WTC11 (cell line): Measurements from ENCODE around the gene NDOR1. TPM values are rescaled to one million over a fixed set of nuclear protein-coding genes. Genes with fewer than 3 reads are reported as not detected.

Experiments used
- ATF1 ChIP-seq: sonication (generic); formaldehyde crosslinking; IDR thresholded peaks from 2 replicates; pipeline ENCODE4 v1.8.1; 2023; ENCODE audit warnings: mild to moderate bottlenecking, moderate library complexity, missing genetic modification reagents
- E2F1 ChIP-seq: sonication (generic); formaldehyde crosslinking; IDR thresholded peaks from 2 replicates; pipeline ENCODE4 v1.8.0; 2022; ENCODE audit warnings: mild to moderate bottlenecking, missing genetic modification reagents
- E2F4 ChIP-seq: sonication (generic); formaldehyde crosslinking; IDR thresholded peaks from 2 replicates; pipeline ENCODE4 v1.8.1; 2022; ENCODE audit warnings: low read depth, mild to moderate bottlenecking, moderate library complexity, missing genetic modification reagents, borderline replicate concordance
- GRHL2 ChIP-seq: fragments of 250-450 bp; sonication (Bioruptor Pico); IDR thresholded peaks from 2 replicates; pipeline ENCODE4 v1.8.0; 2022; ENCODE audit warnings: mild to moderate bottlenecking, moderate library complexity; ENCODE audit not compliant: insufficient replicate concordance, severe bottlenecking
- IRF1 ChIP-seq: sonication (generic); formaldehyde crosslinking; IDR thresholded peaks from 2 replicates; pipeline ENCODE4 v1.8.0; 2023; ENCODE audit warnings: missing genetic modification reagents
- IRF2 ChIP-seq: sonication (generic); formaldehyde crosslinking; IDR thresholded peaks from 2 replicates; pipeline ENCODE4 v1.8.0; 2022; ENCODE audit warnings: low read depth, missing genetic modification reagents, borderline replicate concordance
- JAZF1 ChIP-seq: fragments of 250-450 bp; sonication (Bioruptor Pico); IDR thresholded peaks from 2 replicates; pipeline ENCODE4 v1.9.0; 2021; ENCODE audit warnings: moderate library complexity, mild to moderate bottlenecking, inconsistent platforms
- SMAD4 ChIP-seq: sonication (generic); formaldehyde crosslinking; IDR thresholded peaks from 2 replicates; pipeline ENCODE4 v1.8.0; 2022; ENCODE audit warnings: mild to moderate bottlenecking, missing genetic modification reagents
- ZNF416 ChIP-seq: fragments of 250-450 bp; sonication (Bioruptor Pico); IDR thresholded peaks from 2 replicates; pipeline ENCODE4 v1.9.0; 2021; ENCODE audit warnings: mild to moderate bottlenecking, inconsistent platforms
- ZNF532 ChIP-seq: fragments of 250-450 bp; sonication (Bioruptor Pico); IDR thresholded peaks from 2 replicates; pipeline ENCODE4 v1.9.0; 2021; ENCODE audit warnings: mild to moderate bottlenecking, borderline replicate concordance
- ZNF671 ChIP-seq: fragments of 250-450 bp; sonication (Bioruptor Pico); IDR thresholded peaks from 2 replicates; pipeline ENCODE4 v1.8.0; 2021; ENCODE audit warnings: mild to moderate bottlenecking
- ZSCAN18 ChIP-seq: fragments of 250-450 bp; sonication (Bioruptor Pico); IDR thresholded peaks from 2 replicates; pipeline ENCODE4 v2.1.2; 2022; ENCODE audit warnings: mild to moderate bottlenecking, moderate library complexity
- total RNA-seq: library from RNA; stranded (reverse); gene quantifications from 3 replicates; pipeline ENCODE4 v1.2.3, GENCODE V29; 2021
- TF ChIP-seq, protein P1 (sequence below): sonication (generic); formaldehyde crosslinking; IDR thresholded peaks from 2 replicates; pipeline ENCODE4 v1.8.1; 2023; ENCODE audit warnings: mild to moderate bottlenecking, missing genetic modification reagents, borderline replicate concordance
- TF ChIP-seq, protein P2 (sequence below): sonication (generic); formaldehyde crosslinking; IDR thresholded peaks from 2 replicates; pipeline ENCODE4 v1.8.0; 2022; ENCODE audit warnings: mild to moderate bottlenecking, missing genetic modification reagents

The NDOR1 gene
- total RNA-seq, 1 experiment from 2014 or later = 49.0 TPM

DNA sequence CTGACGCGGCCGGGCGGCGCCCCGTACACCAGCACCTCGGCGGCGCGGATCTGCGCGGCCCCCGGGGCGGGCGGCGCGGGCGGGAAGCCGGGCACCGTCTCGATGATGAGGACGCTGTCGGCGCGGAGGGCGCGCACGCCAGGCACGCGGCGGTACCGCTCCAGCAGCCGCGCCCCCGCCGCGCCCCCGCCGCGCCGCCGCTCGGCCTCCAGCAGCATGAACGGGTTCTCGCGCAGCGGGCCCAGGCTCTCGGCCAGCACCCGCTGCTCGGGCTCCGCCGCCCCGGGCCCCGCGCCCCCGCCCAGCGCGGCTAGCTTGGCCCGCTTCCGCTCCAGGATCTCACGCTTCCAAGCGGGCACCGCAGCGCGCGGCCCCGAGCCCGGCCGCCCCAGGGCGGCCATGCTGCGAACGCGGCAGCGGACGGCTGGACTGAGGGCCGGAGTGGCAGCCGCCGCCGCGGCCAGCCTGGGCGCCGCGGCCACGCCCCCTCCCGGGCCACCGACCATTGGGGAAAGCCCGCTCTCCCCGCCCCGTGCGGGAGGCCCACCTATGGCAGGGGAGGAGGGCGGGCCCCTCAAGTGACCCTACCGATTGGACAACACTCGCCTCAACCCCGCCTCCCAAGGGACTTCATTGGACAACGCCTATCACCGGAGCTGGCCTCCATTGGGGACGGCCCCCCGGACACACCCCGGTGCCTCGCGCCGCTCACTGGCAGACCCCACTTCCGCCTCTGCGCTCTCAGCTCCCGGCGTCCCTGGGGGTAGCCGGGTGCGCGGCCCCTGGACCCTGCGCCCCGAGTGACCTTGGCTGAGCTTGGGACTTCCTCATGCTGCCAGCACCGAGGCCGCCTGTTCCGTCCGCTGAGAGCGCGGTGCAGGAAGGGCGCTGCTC, 4.9 kb upstream of the NDOR1 start, which contains the start of gene TPRN (continued):
- no peak for TF ChIP-seq ZSCAN18
- TF ChIP-seq, protein P1, sequence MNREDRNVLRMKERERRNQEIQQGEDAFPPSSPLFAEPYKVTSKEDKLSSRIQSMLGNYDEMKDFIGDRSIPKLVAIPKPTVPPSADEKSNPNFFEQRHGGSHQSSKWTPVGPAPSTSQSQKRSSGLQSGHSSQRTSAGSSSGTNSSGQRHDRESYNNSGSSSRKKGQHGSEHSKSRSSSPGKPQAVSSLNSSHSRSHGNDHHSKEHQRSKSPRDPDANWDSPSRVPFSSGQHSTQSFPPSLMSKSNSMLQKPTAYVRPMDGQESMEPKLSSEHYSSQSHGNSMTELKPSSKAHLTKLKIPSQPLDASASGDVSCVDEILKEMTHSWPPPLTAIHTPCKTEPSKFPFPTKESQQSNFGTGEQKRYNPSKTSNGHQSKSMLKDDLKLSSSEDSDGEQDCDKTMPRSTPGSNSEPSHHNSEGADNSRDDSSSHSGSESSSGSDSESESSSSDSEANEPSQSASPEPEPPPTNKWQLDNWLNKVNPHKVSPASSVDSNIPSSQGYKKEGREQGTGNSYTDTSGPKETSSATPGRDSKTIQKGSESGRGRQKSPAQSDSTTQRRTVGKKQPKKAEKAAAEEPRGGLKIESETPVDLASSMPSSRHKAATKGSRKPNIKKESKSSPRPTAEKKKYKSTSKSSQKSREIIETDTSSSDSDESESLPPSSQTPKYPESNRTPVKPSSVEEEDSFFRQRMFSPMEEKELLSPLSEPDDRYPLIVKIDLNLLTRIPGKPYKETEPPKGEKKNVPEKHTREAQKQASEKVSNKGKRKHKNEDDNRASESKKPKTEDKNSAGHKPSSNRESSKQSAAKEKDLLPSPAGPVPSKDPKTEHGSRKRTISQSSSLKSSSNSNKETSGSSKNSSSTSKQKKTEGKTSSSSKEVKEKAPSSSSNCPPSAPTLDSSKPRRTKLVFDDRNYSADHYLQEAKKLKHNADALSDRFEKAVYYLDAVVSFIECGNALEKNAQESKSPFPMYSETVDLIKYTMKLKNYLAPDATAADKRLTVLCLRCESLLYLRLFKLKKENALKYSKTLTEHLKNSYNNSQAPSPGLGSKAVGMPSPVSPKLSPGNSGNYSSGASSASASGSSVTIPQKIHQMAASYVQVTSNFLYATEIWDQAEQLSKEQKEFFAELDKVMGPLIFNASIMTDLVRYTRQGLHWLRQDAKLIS (CRISPR knock-in tag) = no peak
- TF ChIP-seq ZNF416 (CRISPR knock-in tag) = no peak
- no peak for TF ChIP-seq E2F1
- no peak for TF ChIP-seq IRF2
- TF ChIP-seq ZNF532 (CRISPR knock-in tag) = no peak
- no peak for TF ChIP-seq ATF1
- TF ChIP-seq JAZF1 (CRISPR knock-in tag) = no peak
- TF ChIP-seq SMAD4 = no peak
- TF ChIP-seq ZNF671 (CRISPR knock-in tag) = no peak
- no peak for TF ChIP-seq GRHL2
- no peak for TF ChIP-seq IRF1 (CRISPR knock-in tag)
- no peak for TF ChIP-seq E2F4
- TF ChIP-seq, protein P2, sequence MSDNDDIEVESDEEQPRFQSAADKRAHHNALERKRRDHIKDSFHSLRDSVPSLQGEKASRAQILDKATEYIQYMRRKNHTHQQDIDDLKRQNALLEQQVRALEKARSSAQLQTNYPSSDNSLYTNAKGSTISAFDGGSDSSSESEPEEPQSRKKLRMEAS (CRISPR knock-in tag) = peak; percentile 81
